GM12878 (cell line): ENCODE data around the gene SIPA1.

Experiments
- EZH2 ChIP-seq: IDR thresholded peaks from 2 replicates; pipeline ENCODE4 v1.6.1; 2012; ENCODE audit warnings: low read depth, mild to moderate bottlenecking, control low read depth, inconsistent platforms, low read length, borderline replicate concordance; ENCODE audit not compliant: control insufficient read depth
- TF ChIP-seq, protein P1 (sequence below): IDR thresholded peaks from 2 replicates; pipeline ENCODE4 v1.6.1; 2011; ENCODE audit warnings: low read depth, low read length, improper control_type of control experiment, borderline replicate concordance

DNA sequence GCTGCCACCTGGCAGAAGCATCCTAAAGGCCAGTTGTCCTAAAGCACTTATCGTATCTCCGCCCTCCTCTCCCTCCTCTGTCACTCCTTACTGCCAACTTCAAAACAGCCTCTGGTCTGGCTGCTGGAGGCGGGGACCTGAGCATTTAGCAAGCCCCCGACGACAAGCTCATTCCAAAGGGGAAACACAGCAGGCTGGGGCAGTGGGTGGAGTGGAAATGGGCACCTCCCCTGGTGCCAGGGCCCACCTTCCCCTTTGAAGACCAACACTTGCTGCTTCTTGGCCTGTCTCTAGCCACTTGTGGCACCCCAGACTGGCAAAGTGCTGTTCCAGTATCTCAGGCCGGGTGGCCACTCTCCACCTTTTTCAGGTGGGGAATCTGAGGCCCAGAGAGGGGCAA lies 27.5 kb upstream of the SIPA1 start:
- TF ChIP-seq EZH2 = no peak
- TF ChIP-seq, protein P1, sequence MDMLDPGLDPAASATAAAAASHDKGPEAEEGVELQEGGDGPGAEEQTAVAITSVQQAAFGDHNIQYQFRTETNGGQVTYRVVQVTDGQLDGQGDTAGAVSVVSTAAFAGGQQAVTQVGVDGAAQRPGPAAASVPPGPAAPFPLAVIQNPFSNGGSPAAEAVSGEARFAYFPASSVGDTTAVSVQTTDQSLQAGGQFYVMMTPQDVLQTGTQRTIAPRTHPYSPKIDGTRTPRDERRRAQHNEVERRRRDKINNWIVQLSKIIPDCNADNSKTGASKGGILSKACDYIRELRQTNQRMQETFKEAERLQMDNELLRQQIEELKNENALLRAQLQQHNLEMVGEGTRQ = no peak
